Activated T-helper 2 cell treated with anti-CD3 and anti-CD28 coated beads, Interferon-gamma antibody, Interleukin-2, Interleukin-4, amounts not matched to agents 10 μg/mL and 5 μg/mL and 100 μg/mL, durations not matched to agents 14 hours and 24 hours and 36 hours (primary cell): ENCODE measurements around the gene RNF112. TPM values are rescaled to one million over a fixed set of nuclear protein-coding genes. Genes with fewer than 3 reads are reported as not detected.
"Not testable (repeated sequence)": the region's sequence is repeated elsewhere in the genome, so short reads cannot be mapped to it uniquely, and the experiment has no call there.

Source experiments
- DNase-seq: peaks from one replicate; pipeline ENCODE4 v3.0.0; 2021; ENCODE audit warnings: low spot score
- H3K27ac Mint-ChIP-seq: one replicate; pipeline ENCODE4 v1.8.0; 2021; ENCODE audit warnings: mixed read lengths
- H3K27me3 Mint-ChIP-seq: one replicate; pipeline ENCODE4 v1.8.0; 2021; ENCODE audit warnings: low read depth, mixed read lengths
- H3K36me3 Mint-ChIP-seq: one replicate; pipeline ENCODE4 v1.8.0; 2021; ENCODE audit warnings: low read depth, mixed read lengths
- H3K4me1 Mint-ChIP-seq: one replicate; pipeline ENCODE4 v1.8.0; 2021; ENCODE audit warnings: low read depth, mixed read lengths
- H3K4me3 Mint-ChIP-seq: one replicate; pipeline ENCODE4 v1.8.0; 2021; ENCODE audit warnings: low read depth, mild to moderate bottlenecking, moderate library complexity, mixed read lengths
- H3K9me3 Mint-ChIP-seq: one replicate; pipeline ENCODE4 v1.8.0; 2021; ENCODE audit warnings: mixed read lengths
- intact Hi-C: fragments of 100-400 bp; cut with micrococcal nuclease; formaldehyde crosslinking; loops from one replicate; pipeline ENCODE4 v1.15.1; 2023
- total RNA-seq: library from RNA; stranded (reverse); gene quantifications from 2 replicates; pipeline ENCODE4 v1.2.3, GENCODE V29; 2022

RNF112 gene
- total RNA-seq, 1 donor from 2014 or later = 0.16 TPM

- H3K4me3 Mint-ChIP-seq = no peak overlapping the region
- intact Hi-C loops = no loop called here
- no peaks in the 10 kb centered on the region for H3K36me3 Mint-ChIP-seq
- H3K27me3 Mint-ChIP-seq = peaks cover 26% of the 10 kb centered on the region
- H3K4me1 Mint-ChIP-seq = peaks cover 9% of the 10 kb centered on the region
- no peak for DNase-seq
- H3K9me3 Mint-ChIP-seq = no peaks in the 10 kb centered on the region
- H3K27ac Mint-ChIP-seq = no peak overlapping the region
Observed at GRCh38 chr17:19456016-19456927, 45.2 kb downstream of the RNF112 start.

- intact Hi-C loops = no loop called here
- no peak overlapping the region for H3K27ac Mint-ChIP-seq
- peaks cover 9% of the 10 kb centered on the region for H3K4me1 Mint-ChIP-seq
- no peaks in the 10 kb centered on the region for H3K9me3 Mint-ChIP-seq
- H3K27me3 Mint-ChIP-seq = peaks cover 24% of the 10 kb centered on the region
- no peaks in the 10 kb centered on the region for H3K36me3 Mint-ChIP-seq
- no peak overlapping the region for H3K4me3 Mint-ChIP-seq
- no peak for DNase-seq
Observed at GRCh38 chr17:19457046-19457445, 46.0 kb downstream of the RNF112 start.

GRCh38 chr17:19457830-19458271 is 46.8 kb downstream of the RNF112 start:
- DNase-seq = no peak
- no peaks in the 10 kb centered on the region for H3K36me3 Mint-ChIP-seq
- H3K4me3 Mint-ChIP-seq = no peak overlapping the region
- H3K4me1 Mint-ChIP-seq = peaks cover 14% of the 10 kb centered on the region
- peaks cover 21% of the 10 kb centered on the region for H3K27me3 Mint-ChIP-seq
- intact Hi-C loops = no loop called here
- H3K27ac Mint-ChIP-seq = no peak overlapping the region
- no peaks in the 10 kb centered on the region for H3K9me3 Mint-ChIP-seq

- H3K4me3 Mint-ChIP-seq, intact Hi-C loops, H3K27ac Mint-ChIP-seq, DNase-seq, H3K9me3 Mint-ChIP-seq, H3K36me3 Mint-ChIP-seq: not testable (repeated sequence)
- Mint-ChIP-seq H3K4me1 (peaks cover 20% of the 10 kb centered on the region), H3K27me3 (peaks cover 20% of the 10 kb centered on the region)
Observed at GRCh38 chr17:19458481-19458880, 47.4 kb downstream of the RNF112 start.

GRCh38 chr17:19459018-19459655 is 48.1 kb downstream of the RNF112 start:
- intact Hi-C loops, H3K36me3 Mint-ChIP-seq, H3K27ac Mint-ChIP-seq, DNase-seq, H3K9me3 Mint-ChIP-seq, H3K4me3 Mint-ChIP-seq: not testable (repeated sequence)
- H3K27me3 Mint-ChIP-seq = peaks cover 19% of the 10 kb centered on the region
- H3K4me1 Mint-ChIP-seq = peaks cover 22% of the 10 kb centered on the region

GRCh38 chr17:19460700-19461099 is 49.7 kb downstream of the RNF112 start:
- intact Hi-C loops = no loop called here
- Mint-ChIP-seq H3K27ac (no peak overlapping the region), H3K4me3 (no peak overlapping the region), H3K27me3 (peaks cover 9% of the 10 kb centered on the region), H3K4me1 (peaks cover 22% of the 10 kb centered on the region), H3K36me3 (no peaks in the 10 kb centered on the region), H3K9me3 (no peaks in the 10 kb centered on the region)
- DNase-seq = no peak

GRCh38 chr17:19461116-19461515 is 50.1 kb downstream of the RNF112 start:
- peaks cover 22% of the 10 kb centered on the region for H3K4me1 Mint-ChIP-seq
- no peaks in the 10 kb centered on the region for H3K9me3 Mint-ChIP-seq
- DNase-seq = no peak
- H3K27ac Mint-ChIP-seq = no peak overlapping the region
- H3K4me3 Mint-ChIP-seq = no peak overlapping the region
- H3K27me3 Mint-ChIP-seq = peaks cover 4% of the 10 kb centered on the region
- H3K36me3 Mint-ChIP-seq = no peaks in the 10 kb centered on the region
- intact Hi-C loops = no loop called here

- Mint-ChIP-seq H3K27ac (no peak overlapping the region), H3K9me3 (no peaks in the 10 kb centered on the region), H3K4me1 (peaks cover 22% of the 10 kb centered on the region), H3K36me3 (no peaks in the 10 kb centered on the region), H3K4me3 (no peak overlapping the region), H3K27me3 (peaks cover 3% of the 10 kb centered on the region)
- intact Hi-C loops = no loop called here
- DNase-seq = no peak
Observed at GRCh38 chr17:19461681-19462080, 50.6 kb downstream of the RNF112 start.

- H3K4me1 Mint-ChIP-seq = peaks cover 22% of the 10 kb centered on the region
- H3K9me3 Mint-ChIP-seq, H3K27me3 Mint-ChIP-seq, DNase-seq, H3K27ac Mint-ChIP-seq, H3K4me3 Mint-ChIP-seq, H3K36me3 Mint-ChIP-seq, intact Hi-C loops: not testable (repeated sequence)
Observed at GRCh38 chr17:19462456-19463035, 51.5 kb downstream of the RNF112 start.

- no peak for DNase-seq
- intact Hi-C loops = no loop called here
- Mint-ChIP-seq H3K27ac (no peak overlapping the region), H3K9me3 (no peaks in the 10 kb centered on the region), H3K4me1 (peaks cover 17% of the 10 kb centered on the region), H3K27me3 (no peaks in the 10 kb centered on the region), H3K36me3 (no peaks in the 10 kb centered on the region), H3K4me3 (no peak overlapping the region)
Observed at GRCh38 chr17:19464031-19465026, 53.3 kb downstream of the RNF112 start.
